Nephron progenitor cell (in vitro differentiated cells): ENCODE measurements around the gene SREBF1.

Experiments
- DNase-seq: peaks from one replicate; pipeline ENCODE4 v3.0.0; 2021
- H3K27ac Mint-ChIP-seq: 2 replicates; pipeline ENCODE4 v1.8.0; 2021; ENCODE audit warnings: mild to moderate bottlenecking, moderate library complexity, mixed read lengths
- H3K27me3 Mint-ChIP-seq: 2 replicates; pipeline ENCODE4 v1.8.0; 2021; ENCODE audit warnings: mild to moderate bottlenecking, low read depth, mixed read lengths; ENCODE audit not compliant: poor library complexity
- H3K36me3 Mint-ChIP-seq: 2 replicates; pipeline ENCODE4 v1.8.0; 2021; ENCODE audit warnings: low read depth, mixed read lengths
- H3K4me1 Mint-ChIP-seq: 2 replicates; pipeline ENCODE4 v1.8.0; 2021; ENCODE audit warnings: mixed read lengths
- H3K4me3 Mint-ChIP-seq: 2 replicates; pipeline ENCODE4 v1.8.0; 2021; ENCODE audit warnings: mild to moderate bottlenecking, moderate library complexity, mixed read lengths
- H3K9me3 Mint-ChIP-seq: 2 replicates; pipeline ENCODE4 v1.8.0; 2021; ENCODE audit warnings: mild to moderate bottlenecking, moderate library complexity, mixed read lengths
- CTCF ChIP-seq: fragments of 200-600 bp; sonication (generic); IDR thresholded peaks from 2 replicates; pipeline ENCODE4 v1.5.0; 2021; ENCODE audit warnings: antibody characterized with exemption

Gene SREBF1

GRCh38 chr17:17779015-17779611 lies 57.7 kb downstream of the SREBF1 start:
- TF ChIP-seq CTCF, result no peak
- DNase-seq, result no peak
- Mint-ChIP-seq H3K27me3 (no peaks in the 10 kb centered on the region), H3K4me3 (no peak overlapping the region), H3K9me3 (no peaks in the 10 kb centered on the region), H3K27ac (peak overlapping the region; percentile 79), H3K4me1 (peaks cover 64% of the 10 kb centered on the region), H3K36me3 (peaks cover 5% of the 10 kb centered on the region)

GRCh38 chr17:17778308-17779014 lies 58.3 kb downstream of the SREBF1 start:
- H3K9me3 Mint-ChIP-seq, result no peaks in the 10 kb centered on the region
- peak overlapping the region; percentile 79 for H3K27ac Mint-ChIP-seq
- no peaks in the 10 kb centered on the region for H3K27me3 Mint-ChIP-seq
- H3K4me1 Mint-ChIP-seq, result peaks cover 59% of the 10 kb centered on the region
- TF ChIP-seq CTCF, result no peak
- H3K36me3 Mint-ChIP-seq, result peaks cover 5% of the 10 kb centered on the region
- no peak overlapping the region for H3K4me3 Mint-ChIP-seq
- DNase-seq, result no peak

- Mint-ChIP-seq H3K36me3 (peaks cover 5% of the 10 kb centered on the region), H3K9me3 (no peaks in the 10 kb centered on the region), H3K4me1 (peaks cover 69% of the 10 kb centered on the region), H3K27ac (no peak overlapping the region), H3K27me3 (no peaks in the 10 kb centered on the region), H3K4me3 (no peak overlapping the region)
- no peak for DNase-seq
- no peak for TF ChIP-seq CTCF
Measured at GRCh38 chr17:17776889-17777288, 59.9 kb downstream of the SREBF1 start.

- no peak for TF ChIP-seq CTCF
- Mint-ChIP-seq H3K27ac (peak overlapping the region; percentile 22), H3K9me3 (no peaks in the 10 kb centered on the region), H3K36me3 (peaks cover 5% of the 10 kb centered on the region), H3K27me3 (no peaks in the 10 kb centered on the region), H3K4me1 (peaks cover 76% of the 10 kb centered on the region), H3K4me3 (no peak overlapping the region)
- DNase-seq, result no peak
Measured at GRCh38 chr17:17774009-17774881, 62.5 kb downstream of the SREBF1 start.

- Mint-ChIP-seq H3K4me3 (peak overlapping the region; percentile 30), H3K4me1 (peaks cover 76% of the 10 kb centered on the region), H3K27ac (peak overlapping the region; percentile 3), H3K36me3 (peaks cover 5% of the 10 kb centered on the region), H3K27me3 (no peaks in the 10 kb centered on the region), H3K9me3 (no peaks in the 10 kb centered on the region)
- no peak for DNase-seq
- TF ChIP-seq CTCF, result no peak
Measured at GRCh38 chr17:17772231-17772630, 64.6 kb downstream of the SREBF1 start.
